Measurements from ENCODE around the gene GPC6.

DNA sequence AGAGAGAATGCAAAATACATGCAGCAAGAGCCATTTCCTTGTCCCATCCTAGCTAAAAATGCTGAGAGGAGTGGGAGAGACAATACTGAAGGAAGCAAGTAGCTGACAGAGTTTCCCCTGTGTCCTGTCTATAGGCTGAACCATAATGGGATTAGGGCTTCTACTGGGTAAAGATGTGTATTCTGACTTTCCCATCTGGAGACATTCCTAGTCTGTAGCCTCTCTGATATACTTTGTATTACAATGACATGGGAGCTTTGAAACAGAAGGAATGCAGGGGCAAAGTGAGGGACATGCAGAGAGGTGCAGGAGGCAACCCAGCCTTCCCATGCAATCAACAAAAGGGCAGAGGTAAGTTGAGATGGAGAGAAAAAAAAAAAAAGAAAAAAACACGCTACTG is 10.5 kb upstream of the GPC6 start:
- TF ChIP-seq CTCF (IDR thresholded peaks at IDR 0.05; ENCODE audit: low read length) (no peak), EZH2phosphoT487 (IDR thresholded peaks at IDR 0.05; ENCODE audit: low read length) (no peak), EZH2 (optimal IDR thresholded peaks at IDR 0.05; ENCODE audit: low read depth, low read length) (no peak)
